PC-9 (cell line): ENCODE results near the gene UBL4A.

ENCODE experiments used
- EZH2 ChIP-seq: fragments of 200-600 bp; sonication (generic); IDR thresholded peaks from 2 replicates; pipeline ENCODE4 v1.8.0; 2017; ENCODE audit warnings: antibody characterized with exemption, low read depth
- TF ChIP-seq, protein P1 (sequence below): fragments of 200-600 bp; sonication (generic); conservative IDR thresholded peaks from 2 replicates; pipeline ENCODE4 v1.6.1; 2017; ENCODE audit warnings: mixed run types, antibody characterized with exemption, mild to moderate bottlenecking, moderate library complexity

GRCh38 chrX:154486052-154486395 is 391 bp downstream of the UBL4A start:
- TF ChIP-seq, protein P1, sequence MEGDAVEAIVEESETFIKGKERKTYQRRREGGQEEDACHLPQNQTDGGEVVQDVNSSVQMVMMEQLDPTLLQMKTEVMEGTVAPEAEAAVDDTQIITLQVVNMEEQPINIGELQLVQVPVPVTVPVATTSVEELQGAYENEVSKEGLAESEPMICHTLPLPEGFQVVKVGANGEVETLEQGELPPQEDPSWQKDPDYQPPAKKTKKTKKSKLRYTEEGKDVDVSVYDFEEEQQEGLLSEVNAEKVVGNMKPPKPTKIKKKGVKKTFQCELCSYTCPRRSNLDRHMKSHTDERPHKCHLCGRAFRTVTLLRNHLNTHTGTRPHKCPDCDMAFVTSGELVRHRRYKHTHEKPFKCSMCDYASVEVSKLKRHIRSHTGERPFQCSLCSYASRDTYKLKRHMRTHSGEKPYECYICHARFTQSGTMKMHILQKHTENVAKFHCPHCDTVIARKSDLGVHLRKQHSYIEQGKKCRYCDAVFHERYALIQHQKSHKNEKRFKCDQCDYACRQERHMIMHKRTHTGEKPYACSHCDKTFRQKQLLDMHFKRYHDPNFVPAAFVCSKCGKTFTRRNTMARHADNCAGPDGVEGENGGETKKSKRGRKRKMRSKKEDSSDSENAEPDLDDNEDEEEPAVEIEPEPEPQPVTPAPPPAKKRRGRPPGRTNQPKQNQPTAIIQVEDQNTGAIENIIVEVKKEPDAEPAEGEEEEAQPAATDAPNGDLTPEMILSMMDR: no peak
- no peak for TF ChIP-seq EZH2
